HG02870 (cell line): Measurements from ENCODE around the gene PIAS4.

Experiments used
- ATAC-seq: cut with Tn5 transposase; IDR thresholded peaks from one replicate; pipeline ENCODE4 v1.9.1; 2021; ENCODE audit warnings: mild to moderate bottlenecking, moderate library complexity; ENCODE audit not compliant: unreplicated experiment

PIAS4 gene

GRCh38 chr19:4057931-4058692 lies 50.6 kb downstream of the PIAS4 start:
- no peak for ATAC-seq

GRCh38 chr19:4058693-4059452 lies 51.3 kb downstream of the PIAS4 start:
- no peak for ATAC-seq

- no peak for ATAC-seq
Measured at GRCh38 chr19:4059453-4059871, 51.9 kb downstream of the PIAS4 start.

GRCh38 chr19:4059891-4060620 lies 52.5 kb downstream of the PIAS4 start:
- no peak for ATAC-seq

GRCh38 chr19:4060621-4061177 lies 53.2 kb downstream of the PIAS4 start:
- no peak for ATAC-seq

GRCh38 chr19:4061178-4061682 lies 53.7 kb downstream of the PIAS4 start:
- no peak for ATAC-seq

GRCh38 chr19:4061683-4062418 lies 54.3 kb downstream of the PIAS4 start:
- ATAC-seq, result no peak

- no peak for ATAC-seq
Measured at GRCh38 chr19:4062419-4063368, 55.2 kb downstream of the PIAS4 start.

- ATAC-seq, result no peak
Measured at GRCh38 chr19:4063369-4064148, 56.0 kb downstream of the PIAS4 start.

GRCh38 chr19:4064149-4064495 lies 56.6 kb downstream of the PIAS4 start:
- no peak for ATAC-seq

- no peak for ATAC-seq
Measured at GRCh38 chr19:4064496-4065260, 57.1 kb downstream of the PIAS4 start.

- peak; percentile 63 for ATAC-seq
Measured at GRCh38 chr19:4065430-4066175, 58.1 kb downstream of the PIAS4 start.

GRCh38 chr19:4066176-4066606 lies 58.7 kb downstream of the PIAS4 start:
- no peak for ATAC-seq

- no peak for ATAC-seq
Measured at GRCh38 chr19:4066682-4067395, 59.3 kb downstream of the PIAS4 start, which contains the start of gene ZBTB7A. Gene ZBTB7A (minus strand): TSS chr19:4066899. CDS start chr19:4055232, 11,667 bp downstream.

GRCh38 chr19:4067396-4068046 lies 60.0 kb downstream of the PIAS4 start:
- no peak for ATAC-seq
